GM13976 (cell line): ENCODE data around the gene GGTA1.

Experiments used
- DNase-seq: peaks from one replicate; pipeline ENCODE4 v3.0.0; 2012; ENCODE audit warnings: low spot score
- CTCF ChIP-seq: IDR thresholded peaks from 2 replicates; pipeline ENCODE4 v1.5.1; 2012; ENCODE audit warnings: borderline replicate concordance, mild to moderate bottlenecking; ENCODE audit not compliant: insufficient read depth; ENCODE audit errors: extremely low read depth, missing control alignments, control extremely low read depth
- in situ Hi-C: fragments of 300-500 bp; cut with MboI; formaldehyde crosslinking; loops from one replicate; pipeline ENCODE4 v1.12.0; 2022; ENCODE audit warnings: low sequenced_read_pairs, mixed read lengths, inconsistent platforms; ENCODE audit not compliant: unreplicated experiment

The GGTA1 gene

DNA sequence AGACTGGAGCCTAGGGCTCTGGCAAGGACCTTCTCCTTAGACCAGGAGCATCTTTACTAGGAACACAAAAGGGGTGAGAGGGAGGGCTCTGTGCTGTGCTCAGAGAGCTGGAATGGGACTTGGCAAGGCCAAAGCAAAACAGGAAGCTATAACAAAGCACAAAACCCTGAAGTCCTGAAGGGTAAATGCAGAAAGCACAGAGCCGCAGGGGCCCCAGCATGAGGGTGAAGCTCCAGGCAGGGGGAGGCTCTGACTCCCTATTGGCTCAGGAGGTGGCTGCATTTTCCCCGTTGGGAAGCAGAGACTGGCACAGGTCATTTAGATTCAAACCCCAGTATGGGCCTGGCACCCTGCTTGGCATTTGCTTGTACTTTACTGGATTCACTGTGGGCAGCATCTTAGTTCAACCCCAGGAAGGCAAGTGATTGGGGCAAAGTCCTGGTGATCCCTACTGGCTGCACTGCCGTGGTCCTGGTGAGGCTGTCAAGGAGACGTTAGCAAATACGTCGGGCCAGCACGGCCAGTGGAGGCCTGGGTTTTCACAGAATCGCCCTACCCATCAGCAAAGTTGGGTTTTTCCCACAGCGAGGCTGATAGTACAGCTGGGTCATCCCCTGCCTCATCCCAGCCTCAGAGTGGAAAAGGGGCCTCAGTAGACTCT, 46.3 kb downstream of the GGTA1 start:
- DNase-seq = no peak
- TF ChIP-seq CTCF = no peak
- in situ Hi-C loops = no loop called here

- DNase-seq = no peak
- in situ Hi-C loops = no loop called here
- no peak for TF ChIP-seq CTCF
Observed at GRCh38 chr9:121452085-121452484, 47.6 kb downstream of the GGTA1 start.

DNA sequence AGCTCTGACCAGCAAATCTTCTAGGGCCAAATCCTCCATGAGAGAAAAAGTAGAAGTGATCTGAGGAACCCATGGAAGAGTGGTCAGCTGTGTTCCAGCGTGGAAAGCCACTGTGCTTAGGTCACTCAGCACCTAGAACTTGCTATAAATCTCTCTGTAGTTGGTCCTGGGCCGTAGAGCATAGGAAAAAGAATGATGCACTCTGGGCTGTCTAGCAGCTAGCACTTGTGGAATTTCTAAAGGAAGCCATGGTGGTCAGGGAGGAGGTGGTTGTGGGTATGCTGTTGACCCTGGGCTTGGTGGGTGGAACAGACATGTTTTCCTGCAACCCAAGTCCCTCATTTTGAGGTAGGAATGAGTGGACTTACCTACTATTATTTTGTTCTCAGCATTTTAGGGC, 48.1 kb downstream of the GGTA1 start:
- no peak for DNase-seq
- in situ Hi-C loops = no loop called here
- no peak for TF ChIP-seq CTCF

- in situ Hi-C loops = no loop called here
- TF ChIP-seq CTCF = no peak
- DNase-seq = no peak
Observed at GRCh38 chr9:121450241-121450640, 49.4 kb downstream of the GGTA1 start.

- no peak for TF ChIP-seq CTCF
- no peak for DNase-seq
- in situ Hi-C loops = no loop called here
Observed at GRCh38 chr9:121449786-121450185, 49.9 kb downstream of the GGTA1 start.

DNA sequence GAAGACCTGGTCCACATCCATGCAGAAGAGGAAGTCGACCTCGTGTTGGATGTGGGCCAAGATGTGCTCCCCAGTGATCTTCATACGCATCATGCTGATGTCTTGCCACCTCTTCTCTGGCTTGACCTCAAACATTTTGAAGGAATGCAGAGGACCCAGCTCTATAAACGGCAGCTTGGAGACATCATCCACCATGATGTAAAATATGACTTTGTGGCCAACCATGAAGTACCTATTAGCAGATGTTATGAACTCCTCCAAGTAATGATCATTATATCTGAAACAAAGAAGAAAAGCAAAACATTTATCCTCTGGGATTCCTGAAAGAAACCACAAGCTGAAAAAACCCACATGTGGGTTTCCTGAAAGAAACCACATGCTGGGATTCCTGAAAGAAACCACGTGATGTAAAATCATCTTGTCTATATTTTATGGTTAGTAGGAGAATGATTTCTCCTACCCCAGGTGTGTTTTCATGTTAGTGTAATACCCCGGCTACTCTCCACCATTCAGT, 52.3 kb downstream of the GGTA1 start:
- no peak for DNase-seq
- in situ Hi-C loops = no loop called here
- TF ChIP-seq CTCF = no peak

DNA sequence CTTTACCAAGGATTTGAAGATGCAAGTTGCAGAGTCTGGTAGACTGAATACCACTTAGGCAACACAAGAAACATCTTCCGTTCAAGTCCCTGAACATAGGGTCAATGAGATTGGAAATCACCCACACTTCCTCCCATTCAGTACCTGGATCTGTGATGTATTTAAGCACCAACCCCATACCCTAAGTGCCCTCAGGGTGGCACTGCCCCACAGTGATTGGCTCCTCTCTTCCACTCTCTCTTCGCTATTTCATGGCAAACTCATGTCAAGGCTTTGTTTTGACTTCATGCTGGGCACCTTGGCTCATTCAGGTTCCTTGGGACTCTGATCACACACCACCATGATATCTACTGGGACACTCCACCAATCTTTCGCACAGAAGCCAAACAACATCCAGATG, 53.7 kb downstream of the GGTA1 start:
- in situ Hi-C loops = no loop called here
- no peak for DNase-seq
- TF ChIP-seq CTCF = peak; percentile 6
